ENCODE results near the gene TICRR. TPM values are rescaled to one million over a fixed set of nuclear protein-coding genes. Genes with fewer than 3 reads are reported as not detected.
"Not testable (repeated sequence)": the region's sequence is repeated elsewhere in the genome, so short reads cannot be mapped to it uniquely, and the experiment has no call there.

The TICRR gene
- total RNA-seq, 6 experiments from 2014 or later = 3.0 to 6.0 (median 5.0) TPM

GRCh38 chr15:89575656-89576416, 567 bp downstream of the TICRR start:
- H3K36me3 Mint-ChIP-seq (ENCODE audit: low read depth) = peaks cover 6% of the 10 kb centered on the region; the same call in 1 of the 2 replicates
- no peak for DNase-seq
- no peaks in the 10 kb centered on the region for H3K9me3 Mint-ChIP-seq
- peaks cover 10% of the 10 kb centered on the region for H3K27me3 Mint-ChIP-seq (ENCODE audit: insufficient read depth)
- H3K4me1 Mint-ChIP-seq (ENCODE audit: low read depth) = peaks cover 29% of the 10 kb centered on the region
- peak overlapping the region; percentile 68 for H3K27ac Mint-ChIP-seq
- no peak for TF ChIP-seq CTCF (IDR thresholded peaks at IDR 0.05)
- H3K4me3 Mint-ChIP-seq = peak overlapping the region; percentile 89

DNA sequence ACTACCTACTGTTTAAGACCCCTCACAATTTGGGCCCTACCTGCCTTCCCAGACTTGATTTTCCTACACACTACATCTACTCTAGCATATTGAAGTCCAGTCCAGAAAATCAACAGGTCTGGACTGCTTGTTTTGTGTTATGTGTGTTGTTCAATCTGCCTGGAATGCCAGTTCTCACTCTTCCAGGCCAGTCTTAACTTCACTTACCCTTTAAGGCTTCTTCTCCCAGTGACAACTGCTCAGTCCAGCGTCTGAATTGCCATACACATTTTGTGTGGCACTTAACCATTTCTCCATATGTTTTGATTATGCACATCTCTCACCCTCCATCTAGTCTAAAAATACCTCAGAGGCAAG, 1.1 kb downstream of the TICRR start:
- Mint-ChIP-seq H3K4me3 (peak overlapping the region; percentile 89), H3K9me3 (no peaks in the 10 kb centered on the region), H3K27me3 (ENCODE audit: insufficient read depth) (peaks cover 10% of the 10 kb centered on the region), H3K36me3 (ENCODE audit: low read depth) (peaks cover 6% of the 10 kb centered on the region; the same call in 1 of the 2 replicates), H3K4me1 (ENCODE audit: low read depth) (peaks cover 33% of the 10 kb centered on the region), H3K27ac (peak overlapping the region; percentile 68)
- no peak for TF ChIP-seq CTCF (IDR thresholded peaks at IDR 0.05)
- DNase-seq = no peak

DNA sequence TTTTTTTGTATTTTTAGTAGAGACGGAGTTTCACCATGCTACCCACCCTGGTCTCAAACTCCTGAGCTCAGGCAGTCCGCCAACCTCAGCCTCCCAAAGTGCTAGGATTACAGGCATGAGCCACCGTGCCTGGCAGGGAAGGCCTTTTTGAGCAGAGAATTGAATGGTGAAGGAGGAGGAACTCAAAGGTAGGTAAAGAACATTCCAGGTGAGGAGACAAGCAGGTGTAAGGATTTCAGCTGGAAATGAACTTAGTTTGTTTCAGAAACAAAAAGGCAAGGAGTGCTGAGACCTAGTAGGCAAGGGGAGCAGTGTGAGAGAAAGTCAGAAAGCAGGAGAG, 2.5 kb downstream of the TICRR start:
- DNase-seq = no peak
- H3K27me3 Mint-ChIP-seq (ENCODE audit: insufficient read depth) = peaks cover 4% of the 10 kb centered on the region; the same call in 1 of the 2 replicates
- H3K36me3 Mint-ChIP-seq (ENCODE audit: low read depth) = peaks cover 6% of the 10 kb centered on the region; the same call in 1 of the 2 replicates
- peak overlapping the region; percentile 79; the same call in 1 of the 2 replicates for H3K27ac Mint-ChIP-seq
- H3K9me3 Mint-ChIP-seq = no peaks in the 10 kb centered on the region
- TF ChIP-seq CTCF (IDR thresholded peaks at IDR 0.05) = no peak
- peaks cover 36% of the 10 kb centered on the region for H3K4me1 Mint-ChIP-seq (ENCODE audit: low read depth)
- H3K4me3 Mint-ChIP-seq = peak overlapping the region; percentile 89

- Mint-ChIP-seq H3K27me3 (ENCODE audit: insufficient read depth) (peaks cover 4% of the 10 kb centered on the region; the same call in 1 of the 2 replicates), H3K9me3 (no peaks in the 10 kb centered on the region), H3K36me3 (ENCODE audit: low read depth) (peaks cover 6% of the 10 kb centered on the region; the same call in 1 of the 2 replicates), H3K27ac (peak overlapping the region; percentile 79; the same call in 1 of the 2 replicates), H3K4me1 (ENCODE audit: low read depth) (peaks cover 36% of the 10 kb centered on the region), H3K4me3 (peak overlapping the region; percentile 89)
- DNase-seq = no peak
- no peak for TF ChIP-seq CTCF (IDR thresholded peaks at IDR 0.05)
Observed at GRCh38 chr15:89578146-89578545, 2.9 kb downstream of the TICRR start.

GRCh38 chr15:89580747-89581146, 5.5 kb downstream of the TICRR start:
- not testable (repeated sequence) for DNase-seq; H3K36me3 Mint-ChIP-seq (ENCODE audit: low read depth); H3K27me3 Mint-ChIP-seq (ENCODE audit: insufficient read depth); H3K27ac Mint-ChIP-seq; H3K4me3 Mint-ChIP-seq; H3K9me3 Mint-ChIP-seq
- H3K4me1 Mint-ChIP-seq (ENCODE audit: low read depth) = peaks cover 36% of the 10 kb centered on the region

- Mint-ChIP-seq H3K36me3 (ENCODE audit: low read depth) (no peaks in the 10 kb centered on the region), H3K4me1 (ENCODE audit: low read depth) (0 out of 2 replicates have a peak, but pooled peaks cover under 1% of the 10 kb centered on the region), H3K27ac (no peak overlapping the region), H3K4me3 (no peak overlapping the region), H3K9me3 (no peaks in the 10 kb centered on the region), H3K27me3 (ENCODE audit: insufficient read depth) (no peaks in the 10 kb centered on the region)
- no peak for DNase-seq
- TF ChIP-seq CTCF (IDR thresholded peaks at IDR 0.05) = no peak
Observed at GRCh38 chr15:89586651-89587050, 11.4 kb downstream of the TICRR start.
